ELF-1 (cell line): ENCODE measurements around the gene VSNL1.

ENCODE experiments used
- DNase-seq: peaks from one replicate; pipeline ENCODE4 v3.0.0-alpha.2; 2016; ENCODE audit warnings: low read depth, low spot score

VSNL1 gene

GRCh38 chr2:17644997-17645720, 104.7 kb downstream of the VSNL1 start:
- no peak for DNase-seq

GRCh38 chr2:17646081-17646554, 105.6 kb downstream of the VSNL1 start:
- no peak for DNase-seq

GRCh38 chr2:17646838-17647701, 106.6 kb downstream of the VSNL1 start:
- DNase-seq: no peak

- no peak for DNase-seq
Measured at GRCh38 chr2:17648581-17648980, 108.1 kb downstream of the VSNL1 start.

- no peak for DNase-seq
Measured at GRCh38 chr2:17649026-17649425, 108.5 kb downstream of the VSNL1 start.

GRCh38 chr2:17652681-17653394, 112.3 kb downstream of the VSNL1 start:
- DNase-seq: no peak

- DNase-seq: no peak
Measured at GRCh38 chr2:17657759-17658158, 117.3 kb downstream of the VSNL1 start.

GRCh38 chr2:17658251-17658843, 117.9 kb downstream of the VSNL1 start:
- no peak for DNase-seq

GRCh38 chr2:17660219-17660618, 119.7 kb downstream of the VSNL1 start:
- no peak for DNase-seq

GRCh38 chr2:17661460-17661859, 121.0 kb downstream of the VSNL1 start:
- DNase-seq: no peak

GRCh38 chr2:17662723-17663122, 122.2 kb downstream of the VSNL1 start:
- no peak for DNase-seq

GRCh38 chr2:17664534-17664933, 124.0 kb downstream of the VSNL1 start:
- no peak for DNase-seq

GRCh38 chr2:17667898-17668297, 127.4 kb downstream of the VSNL1 start:
- DNase-seq: no peak

GRCh38 chr2:17672583-17673317, 132.3 kb downstream of the VSNL1 start:
- DNase-seq: no peak

- no peak for DNase-seq
Measured at GRCh38 chr2:17674817-17675216, 134.3 kb downstream of the VSNL1 start.

- no peak for DNase-seq
Measured at GRCh38 chr2:17680119-17680518, 139.6 kb downstream of the VSNL1 start.

- no peak for DNase-seq
Measured at GRCh38 chr2:17682098-17682857, 141.8 kb downstream of the VSNL1 start.

- no peak for DNase-seq
Measured at GRCh38 chr2:17683981-17684380, 143.5 kb downstream of the VSNL1 start.

GRCh38 chr2:17688600-17688999, 148.1 kb downstream of the VSNL1 start:
- DNase-seq: no peak

- DNase-seq: no peak
Measured at GRCh38 chr2:17689010-17689409, 148.5 kb downstream of the VSNL1 start.
